ENCODE data around the gene ZC3H12C.

Gene ZC3H12C

GRCh38 chr11:110077831-110078325 is 15.3 kb upstream of the ZC3H12C start:
- DNase-seq: no peak

- DNase-seq: no peak
Measured at GRCh38 chr11:110078923-110079544, 14.2 kb upstream of the ZC3H12C start.

- DNase-seq: no peak
Measured at GRCh38 chr11:110079726-110080125, 13.5 kb upstream of the ZC3H12C start.

GRCh38 chr11:110081462-110082376 is 11.5 kb upstream of the ZC3H12C start:
- no peak for DNase-seq

- DNase-seq: no peak
Measured at GRCh38 chr11:110082899-110083298, 10.3 kb upstream of the ZC3H12C start.

GRCh38 chr11:110085255-110085838 is 7.8 kb upstream of the ZC3H12C start:
- no peak for DNase-seq

GRCh38 chr11:110086892-110087309 is 6.3 kb upstream of the ZC3H12C start:
- DNase-seq: no peak

GRCh38 chr11:110087812-110088534 is 5.2 kb upstream of the ZC3H12C start:
- no peak for DNase-seq

GRCh38 chr11:110088535-110089344 is 4.5 kb upstream of the ZC3H12C start:
- DNase-seq: no peak

- DNase-seq: no peak
Measured at GRCh38 chr11:110089617-110090282, 3.4 kb upstream of the ZC3H12C start.

GRCh38 chr11:110090466-110091026 is 2.6 kb upstream of the ZC3H12C start:
- DNase-seq: no peak

GRCh38 chr11:110092111-110092514 is 1.1 kb upstream of the ZC3H12C start:
- DNase-seq: no peak

GRCh38 chr11:110093407-110094297 is 460 bp downstream of the ZC3H12C start:
- peak; percentile 77 for DNase-seq

GRCh38 chr11:110094298-110095285 is 1.4 kb downstream of the ZC3H12C start:
- DNase-seq: no peak

- DNase-seq: no peak
Measured at GRCh38 chr11:110095554-110095953, 2.4 kb downstream of the ZC3H12C start.

- DNase-seq: no peak
Measured at GRCh38 chr11:110096496-110096895, 3.3 kb downstream of the ZC3H12C start.

GRCh38 chr11:110097459-110098012 is 4.3 kb downstream of the ZC3H12C start:
- DNase-seq: no peak

- DNase-seq: no peak
Measured at GRCh38 chr11:110098645-110099044, 5.5 kb downstream of the ZC3H12C start.

All from NCI-H146 (cell line).